Sigmoid colon (tissue), 7 donors: Measurements from ENCODE around the gene KY. TPM values are rescaled to one million over a fixed set of nuclear protein-coding genes. Genes with fewer than 3 reads are reported as not detected.
A peak's percentile ranks its signal among the peaks of the same experiment; 100 is the strongest.

ENCODE experiments used
- DNase-seq: peaks from one replicate; pipeline ENCODE4 v3.0.0-alpha.2; 2019
- H3K27ac ChIP-seq, 4 donors: fragments of 200-600 bp; sonication (generic); one replicate each; pipeline ENCODE4 v1.5.1; 2016 to 2019; ENCODE audit warnings: mild to moderate bottlenecking in 1 of 4
- H3K27me3 ChIP-seq, 3 donors: fragments of 200-600 bp; sonication (generic); one replicate each; pipeline ENCODE4 v1.5.1; 2019; ENCODE audit warnings: mild to moderate bottlenecking in 1 of 3
- H3K36me3 ChIP-seq, 4 donors: fragments of 200-600 bp; sonication (generic); one replicate each; pipeline ENCODE4 v1.5.1; 2016 to 2019
- H3K4me1 ChIP-seq, 4 donors: fragments of 200-600 bp; sonication (generic); one replicate each; pipeline ENCODE4 v1.5.1; 2017 to 2019
- H3K4me3 ChIP-seq, 4 donors: fragments of 200-600 bp; sonication (generic); one replicate each; pipeline ENCODE4 v1.5.1; 2017 to 2019; ENCODE audit warnings: mild to moderate bottlenecking in 2 of 4, moderate library complexity in 1 of 4
- H3K9me3 ChIP-seq, 4 donors: fragments of 200-600 bp in 3 of 4; sonication (generic) in 3 of 4; one replicate each; pipeline versions ENCODE4 v1.5.1 to v1.6.1; 2013 to 2019
- CTCF ChIP-seq, 4 experiments: fragments of 450-650 bp in 3 of 4; fragments of 200-600 bp in 1 of 4; IDR thresholded peaks; one replicate each; pipeline ENCODE4 v1.5.1; 2016 to 2019; ENCODE audit warnings: antibody characterized with exemption in 4 of 4, mild to moderate bottlenecking in 3 of 4, moderate library complexity in 2 of 4
- EP300 ChIP-seq, 4 donors: sonication (generic); formaldehyde crosslinking; IDR thresholded peaks; one replicate each; pipeline ENCODE4 v1.6.1; 2017; ENCODE audit warnings: antibody characterized with exemption in 4 of 4
- POLR2A ChIP-seq, 2 donors: fragments of 450-650 bp; IDR thresholded peaks; one replicate each; pipeline ENCODE4 v1.6.1; 2016; ENCODE audit warnings: antibody characterized with exemption in 2 of 2, mild to moderate bottlenecking in 2 of 2, moderate library complexity in 2 of 2
- POLR2AphosphoS5 ChIP-seq, 4 donors: sonication (generic); formaldehyde crosslinking; IDR thresholded peaks; one replicate each; pipeline ENCODE4 v1.6.1; 2017; ENCODE audit warnings: antibody characterized with exemption in 4 of 4
- WGBS, 2 donors: extraction: QIAGEN DNeasy Blood & Tissue Kit; methylation state at CpG; one replicate each; pipeline ENCODE4 v1.1.7; 2013; 5-methylcytosine and 5-hydroxymethylcytosine counted together
- intact Hi-C: fragments of 100-400 bp; cut with DNase I; formaldehyde crosslinking; loops from one replicate; pipeline ENCODE4 v1.15.1; 2023
- polyA plus RNA-seq, 3 donors: library from polyadenylated mRNA; stranded (reverse); fragments of 200-250 nt; gene quantifications; one replicate each; pipeline ENCODE4 v1.2.3, GENCODE V29; 2013
- total RNA-seq, 4 donors: library from RNA; depleted of rRNA; stranded (reverse); fragments of >200 nt; gene quantifications; one replicate each; pipeline ENCODE4 v1.1.0, GENCODE V29; 2016
- donor health status: healthy with polysubstance abuse.
- donor health status: Bipolar disorder and iron deficiency.
- donor health status: healthy.

Gene KY
- total and polyA plus RNA-seq, 7 donors: 0.13 to 3.9 (median 3.0) TPM; not detected in 2

- H3K4me1 ChIP-seq: peaks cover 0 to 12% (median 10%) of the 10 kb centered on the region in 4 donors
- no peak for TF ChIP-seq EP300 (IDR thresholded peaks at IDR 0.05)
- TF ChIP-seq POLR2A (IDR thresholded peaks at IDR 0.05): no peak
- no peak for TF ChIP-seq POLR2AphosphoS5 (IDR thresholded peaks at IDR 0.05)
- TF ChIP-seq CTCF (IDR thresholded peaks at IDR 0.05): no peak
- 75 to 80% methylated on average over 7 of the region's 7 CpGs for WGBS, 2 donors
- intact Hi-C loops: no loop called here
- no peak for DNase-seq
- no peak overlapping the region for H3K4me3 ChIP-seq
- H3K36me3 ChIP-seq: no peaks in the 10 kb centered on the region
- no peaks in the 10 kb centered on the region for H3K27me3 ChIP-seq
- no peak overlapping the region for H3K27ac ChIP-seq
- H3K9me3 ChIP-seq: no peaks in the 10 kb centered on the region
Measured at GRCh38 chr3:134656211-134656800, 5.5 kb upstream of the KY start.

GRCh38 chr3:134655706-134656105 is 4.9 kb upstream of the KY start:
- no peak for TF ChIP-seq POLR2AphosphoS5 (IDR thresholded peaks at IDR 0.05)
- no peak for TF ChIP-seq EP300 (IDR thresholded peaks at IDR 0.05)
- TF ChIP-seq CTCF (IDR thresholded peaks at IDR 0.05): no peak
- TF ChIP-seq POLR2A (IDR thresholded peaks at IDR 0.05): no peak
- WGBS, 2 donors: 80 to 88% methylated on average over 4 of the region's 4 CpGs
- intact Hi-C loops: no loop called here
- Histone ChIP-seq H3K4me1 (peaks cover 0 to 18% (median 13%) of the 10 kb centered on the region in 4 donors), H3K27ac (no peak overlapping the region), H3K27me3 (no peaks in the 10 kb centered on the region), H3K36me3 (no peaks in the 10 kb centered on the region), H3K4me3 (no peak overlapping the region), H3K9me3 (no peaks in the 10 kb centered on the region)
- no peak for DNase-seq

GRCh38 chr3:134654031-134654430 is 3.2 kb upstream of the KY start:
- Histone ChIP-seq H3K4me3 (no peak overlapping the region), H3K27me3 (no peaks in the 10 kb centered on the region), H3K4me1 (peaks cover 0 to 31% (median 25%) of the 10 kb centered on the region in 4 donors), H3K27ac (no peak overlapping the region), H3K36me3 (no peaks in the 10 kb centered on the region), H3K9me3 (no peaks in the 10 kb centered on the region)
- 95 to 97% methylated on average over 1 of the region's 1 CpG for WGBS, 2 donors
- intact Hi-C loops: loop anchor here (5.0 kb wide), 1 partner anchor 52 kb away; no protein-coding TSS in a partner anchor
- TF ChIP-seq CTCF (IDR thresholded peaks at IDR 0.05): no peak
- TF ChIP-seq EP300 (IDR thresholded peaks at IDR 0.05): no peak
- no peak for TF ChIP-seq POLR2A (IDR thresholded peaks at IDR 0.05)
- no peak for TF ChIP-seq POLR2AphosphoS5 (IDR thresholded peaks at IDR 0.05)
- no peak for DNase-seq

- Histone ChIP-seq H3K4me3 (no peak overlapping the region), H3K27ac (peak overlapping the region in 1 of 4 donors; percentile 81), H3K4me1 (peaks cover 0 to 31% (median 25%) of the 10 kb centered on the region in 4 donors), H3K9me3 (no peaks in the 10 kb centered on the region), H3K27me3 (no peaks in the 10 kb centered on the region), H3K36me3 (no peaks in the 10 kb centered on the region)
- no peak for DNase-seq
- WGBS, 2 donors: 87 to 93% methylated on average over 7 of the region's 7 CpGs
- TF ChIP-seq EP300 (IDR thresholded peaks at IDR 0.05) (no peak), POLR2AphosphoS5 (IDR thresholded peaks at IDR 0.05) (no peak), POLR2A (IDR thresholded peaks at IDR 0.05) (no peak), CTCF (IDR thresholded peaks at IDR 0.05) (no peak)
- intact Hi-C loops: loop anchor here (5.0 kb wide), 1 partner anchor 51 kb away; no protein-coding TSS in a partner anchor
Measured at GRCh38 chr3:134652886-134653630, 2.2 kb upstream of the KY start.
